Left ventricle myocardium superior (tissue), 1 donor: ENCODE results near the gene RTCB. TPM values are rescaled to one million over a fixed set of nuclear protein-coding genes. Genes with fewer than 3 reads are reported as not detected.
"Not testable (repeated sequence)": the region's sequence is repeated elsewhere in the genome, so short reads cannot be mapped to it uniquely, and the experiment has no call there.

Source experiments
- ATAC-seq: fragments of 200-7000 bp; cut with Tn5 transposase; one replicate; pipeline ENCODE4 v1.9.1; 2020; ENCODE audit warnings: mild to moderate bottlenecking, moderate library complexity
- DNase-seq: peaks from one replicate; pipeline ENCODE4 v3.0.0-alpha.2; 2020
- intact Hi-C: fragments of 100-400 bp; cut with micrococcal nuclease; formaldehyde crosslinking; loops from one replicate; pipeline ENCODE4 v1.11.0; 2022
- total RNA-seq: library from RNA; stranded (reverse); fragmentation: NEBNext Ultra II Directional; extraction: Animal tissue kit (Norgen Biotek cat#: 25700); gene quantifications from one replicate; pipeline ENCODE4 v1.2.1, GENCODE V29; 2021
- donor health status: DM: no; HTN: yes; CAD: no; lungs with severe emphysema.

The RTCB gene
- total RNA-seq, 1 donor from 2014 or later, result 43.0 TPM

DNA sequence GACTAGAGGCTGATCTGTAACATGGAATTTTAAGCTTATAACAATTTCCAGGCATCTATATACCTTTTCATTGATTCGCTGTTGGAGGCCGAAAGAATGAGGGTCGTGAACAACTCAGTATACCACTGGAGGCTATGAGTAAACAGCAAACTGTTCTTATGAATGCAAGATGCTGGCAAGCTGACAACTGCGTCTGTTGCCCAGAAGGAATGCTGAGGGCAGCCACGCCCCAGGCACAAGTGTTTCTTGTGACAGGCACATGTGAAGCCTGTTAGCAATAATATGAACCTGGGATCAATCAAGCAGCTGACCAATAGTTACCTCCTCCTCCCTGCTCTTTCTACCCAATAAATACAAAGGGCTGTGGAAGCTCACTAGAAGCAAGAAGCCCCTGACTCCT, 15.3 kb downstream of the RTCB start:
- intact Hi-C loops, result no loop called here
- DNase-seq, result no peak
- no peak for ATAC-seq

DNA sequence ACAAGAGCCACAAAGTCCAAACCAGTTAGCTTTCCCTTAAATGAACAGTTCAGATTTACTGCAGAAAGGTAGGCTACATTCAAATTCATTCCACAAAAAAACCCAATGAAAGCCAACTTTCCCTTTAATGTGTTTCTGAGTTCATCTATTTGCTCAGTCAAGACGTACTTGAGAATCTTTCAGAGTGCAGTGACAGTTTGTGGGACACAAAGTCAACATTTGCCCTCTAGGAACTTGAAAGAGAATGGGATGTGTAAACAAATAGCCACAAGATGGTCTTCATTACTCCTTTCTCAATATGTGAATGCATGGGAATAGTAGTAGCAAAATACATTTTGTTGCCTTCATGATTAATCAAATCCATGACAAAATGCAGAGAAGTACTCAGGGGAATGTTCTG, 15.8 kb downstream of the RTCB start:
- ATAC-seq (no peak), DNase-seq (no peak)
- intact Hi-C loops, result no loop called here

DNA sequence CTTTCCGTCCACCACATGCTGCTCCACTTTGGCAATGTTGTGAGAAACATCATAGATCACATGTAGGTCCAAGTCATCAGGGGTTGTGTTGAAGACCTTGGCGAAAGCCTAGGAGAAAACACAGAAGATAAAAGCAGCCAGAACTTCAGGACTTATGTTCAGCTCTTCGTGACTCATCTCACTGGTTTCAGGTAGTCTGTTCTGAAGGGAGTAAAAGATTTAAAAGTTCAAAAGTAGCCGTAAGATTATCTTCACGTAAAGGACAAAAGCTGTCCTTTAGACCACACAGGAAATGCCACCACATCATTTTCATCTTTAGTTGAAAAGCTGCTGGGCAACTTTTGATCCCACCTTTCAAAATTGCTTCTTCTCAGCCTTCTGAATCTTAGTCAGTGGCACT, 16.9 kb downstream of the RTCB start:
- intact Hi-C loops, result no loop called here
- no peak for DNase-seq
- no peak for ATAC-seq

DNA sequence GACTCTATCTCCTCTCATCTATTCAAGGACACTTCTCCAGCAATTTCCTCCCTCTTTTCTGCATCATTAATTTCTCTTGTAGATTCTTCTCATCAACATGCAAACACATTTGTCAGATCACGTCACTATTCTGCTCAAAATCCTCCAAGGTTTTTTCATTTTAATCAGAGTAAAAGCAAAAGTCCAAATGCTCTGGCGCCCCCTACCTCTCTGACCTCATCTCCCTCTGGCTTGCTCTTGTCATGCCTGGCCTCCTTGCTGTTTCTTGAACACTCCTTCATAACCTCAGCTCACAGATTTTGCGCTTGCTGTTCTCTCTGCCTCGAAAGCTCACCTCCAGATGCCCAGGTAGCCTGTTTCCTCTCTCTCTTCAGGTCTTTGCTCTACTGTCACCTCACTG, 22.4 kb downstream of the RTCB start:
- ATAC-seq (no peak), DNase-seq (no peak)
- intact Hi-C loops, result no loop called here

DNA sequence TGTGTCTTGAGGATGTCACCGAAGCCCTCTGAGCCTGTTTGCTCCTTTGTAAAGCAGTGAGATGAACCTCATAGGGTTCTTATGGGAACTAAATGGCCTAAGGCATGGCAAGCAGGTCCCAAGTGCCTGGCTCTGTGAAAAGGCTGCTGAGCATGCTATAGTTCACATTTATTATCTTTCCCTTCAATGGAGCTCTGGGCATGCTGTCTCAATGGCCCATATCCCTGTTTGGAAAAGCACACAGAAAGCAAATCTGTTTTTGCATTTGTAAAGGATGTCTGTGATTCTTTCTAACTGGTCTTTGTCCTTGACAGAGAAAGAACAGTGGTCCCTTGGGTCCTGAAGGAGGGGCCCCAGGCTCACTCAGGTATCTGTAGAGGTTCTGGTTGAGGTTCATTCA, 26.4 kb downstream of the RTCB start:
- DNase-seq, result no peak
- intact Hi-C loops, result no loop called here
- ATAC-seq, result no peak

DNA sequence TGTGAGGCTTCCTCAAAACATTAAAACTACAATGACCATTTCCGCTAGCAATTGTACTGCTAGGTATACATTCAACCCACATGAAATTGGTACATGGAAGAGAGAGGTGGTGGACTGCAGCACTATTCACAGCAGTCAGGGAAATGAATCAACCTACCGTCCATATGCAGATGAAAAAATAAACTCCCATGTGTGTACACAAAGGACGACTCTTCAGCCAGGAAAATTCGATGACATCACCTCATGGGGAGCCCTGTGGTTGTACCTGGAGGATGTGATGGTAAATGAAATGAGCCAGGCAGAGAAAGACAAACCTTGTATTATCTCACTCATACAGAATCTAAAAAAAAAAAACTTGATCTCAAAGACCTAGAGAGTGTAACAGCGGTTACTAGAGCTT, 31.1 kb downstream of the RTCB start:
- intact Hi-C loops, result no loop called here
- DNase-seq (no peak), ATAC-seq (no peak)

DNA sequence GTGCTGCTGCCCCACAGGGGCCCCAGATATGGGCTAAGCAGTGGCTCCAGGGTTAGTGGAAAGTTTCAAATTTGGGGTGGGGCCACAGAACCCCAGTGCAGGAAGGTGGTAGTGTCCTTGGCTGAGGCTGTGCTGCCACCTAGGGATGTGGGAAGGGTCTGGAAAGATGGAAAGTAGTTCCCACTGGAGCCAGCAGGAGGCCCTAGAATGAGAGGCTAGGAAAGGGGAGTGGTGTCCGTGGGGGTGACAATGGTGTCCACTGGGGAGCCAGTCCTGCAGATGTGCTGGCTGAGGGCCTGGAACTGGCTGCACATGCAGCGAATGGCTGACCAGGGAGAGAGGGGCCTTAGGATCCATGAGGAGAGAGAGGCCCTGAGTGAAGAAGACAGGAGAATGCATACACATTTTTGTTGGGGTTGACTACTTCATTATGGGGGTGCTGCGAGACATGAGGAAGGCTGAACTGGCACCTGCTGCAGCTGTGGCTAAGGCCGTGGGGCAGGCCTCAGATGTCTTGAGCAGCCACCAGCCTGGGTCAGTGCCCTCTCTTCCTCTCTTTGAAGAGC, 33.3 kb downstream of the RTCB start:
- ATAC-seq (peak; percentile 19), DNase-seq (no peak)
- intact Hi-C loops, result no loop called here

DNA sequence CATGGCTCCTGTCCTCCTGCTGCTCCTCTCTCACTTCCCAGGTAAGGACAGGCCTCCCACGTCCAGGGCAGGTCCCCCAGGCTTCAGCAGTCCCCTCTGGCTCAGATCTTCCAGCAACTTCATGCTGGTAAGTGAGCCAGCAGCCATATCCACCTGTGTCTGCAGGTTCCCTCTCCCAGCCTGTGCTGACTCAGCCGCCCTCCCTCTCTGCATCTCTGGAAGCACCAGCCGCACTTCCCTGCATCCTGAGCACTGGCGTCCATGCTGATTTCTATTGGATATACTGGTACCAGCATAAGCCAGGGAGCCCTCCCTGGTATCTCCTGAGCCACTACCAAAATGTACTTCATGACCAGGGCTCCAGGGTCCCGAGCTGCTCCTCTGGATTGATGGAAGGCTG, 35.4 kb downstream of the RTCB start:
- DNase-seq, result no peak
- intact Hi-C loops, result no loop called here
- no peak for ATAC-seq

DNA sequence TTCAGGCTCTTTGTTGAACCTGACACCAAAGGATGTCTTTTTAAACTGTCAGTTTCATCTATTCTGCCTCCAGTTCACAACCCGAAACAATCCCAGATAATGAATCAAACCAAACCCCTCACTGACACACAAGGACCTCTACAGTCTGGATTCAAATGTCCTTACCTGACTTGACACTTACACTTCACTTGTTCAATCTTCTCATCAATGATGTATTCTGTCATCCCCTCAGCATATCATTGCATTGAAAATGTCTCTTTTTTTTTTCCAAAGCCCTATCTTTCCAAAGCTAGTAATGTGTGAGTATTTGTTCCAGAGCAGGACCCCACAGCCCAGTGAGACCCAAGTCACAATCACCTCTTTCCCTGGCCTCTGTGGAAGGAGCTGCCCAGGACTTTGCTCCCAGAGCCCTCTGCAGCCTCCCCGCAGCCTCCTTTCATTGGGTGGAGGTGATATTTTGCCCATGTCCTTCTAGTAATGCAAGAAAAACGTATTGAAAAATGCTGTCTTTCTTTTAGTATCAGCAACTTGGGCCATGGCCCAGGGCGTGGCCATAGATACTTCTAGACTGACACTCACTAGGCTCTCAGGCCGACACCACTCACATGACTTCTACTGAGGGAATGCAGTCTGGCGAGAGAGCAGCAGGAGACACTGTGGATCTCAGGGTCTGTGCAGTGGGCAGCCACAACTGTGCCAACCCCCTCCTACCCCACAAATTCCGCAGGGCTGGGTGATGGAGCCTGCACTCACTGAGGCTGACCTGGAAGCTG, 36.2 kb downstream of the RTCB start:
- intact Hi-C loops, result no loop called here
- ATAC-seq (no peak), DNase-seq (no peak)

DNA sequence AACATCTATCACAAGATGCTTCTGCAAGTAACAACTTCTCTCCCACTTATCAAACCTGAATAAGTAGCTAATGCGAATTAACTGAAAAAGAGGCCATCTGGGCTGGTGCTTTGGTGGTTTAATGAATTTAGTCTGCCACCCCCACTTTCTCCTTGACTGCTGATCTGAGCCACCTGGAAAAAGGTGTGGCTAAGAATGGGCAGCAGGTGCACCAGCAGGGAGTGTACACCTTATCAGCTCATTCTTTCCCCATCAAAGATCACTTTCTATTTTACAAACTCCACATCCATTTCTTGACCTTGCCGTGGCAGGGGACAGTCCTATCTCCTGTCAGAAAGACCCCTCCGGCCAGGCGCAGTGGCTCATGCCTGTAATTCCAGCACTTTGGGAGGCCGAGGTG, 47.8 kb downstream of the RTCB start:
- intact Hi-C loops, result no loop called here
- ATAC-seq, result no peak
- no peak for DNase-seq

DNA sequence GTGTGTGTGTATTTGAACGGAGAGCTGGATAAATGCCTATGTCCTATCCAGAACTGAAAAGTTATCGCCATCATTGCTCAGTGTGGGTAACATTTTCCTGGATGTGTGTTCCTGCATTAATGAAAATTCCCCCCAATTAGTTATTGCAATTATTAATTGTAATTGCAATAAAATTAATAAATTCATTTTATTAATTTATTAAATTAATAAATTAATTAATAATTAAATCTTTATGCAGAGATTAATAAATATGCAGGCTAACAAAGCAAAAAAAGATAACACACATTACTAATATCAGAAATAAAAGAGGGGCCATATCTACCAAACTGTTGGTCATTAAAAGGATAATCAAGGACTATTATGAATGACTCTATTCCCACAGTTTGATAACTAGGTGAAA, 50.8 kb downstream of the RTCB start:
- no peak for DNase-seq
- ATAC-seq, result no peak
- intact Hi-C loops, result no loop called here

DNA sequence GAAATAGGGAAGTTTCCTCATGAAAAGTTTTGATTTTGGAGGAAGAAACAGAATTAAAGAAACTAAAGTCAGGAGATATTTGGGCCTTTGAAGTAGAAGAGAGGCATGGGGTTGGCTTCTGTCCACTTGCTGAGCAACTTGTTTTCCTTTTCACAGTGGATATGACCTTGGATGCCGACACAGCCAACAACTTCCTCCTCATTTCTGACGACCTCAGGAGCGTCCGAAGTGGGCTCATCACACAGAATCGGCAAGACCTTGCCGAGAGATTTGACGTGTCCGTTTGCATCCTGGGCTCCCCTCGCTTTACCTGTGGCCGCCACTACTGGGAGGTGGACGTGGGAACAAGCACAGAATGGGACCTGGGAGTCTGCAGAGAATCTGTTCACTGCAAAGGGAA, 52.0 kb downstream of the RTCB start:
- DNase-seq, intact Hi-C loops, ATAC-seq: not testable (repeated sequence)

DNA sequence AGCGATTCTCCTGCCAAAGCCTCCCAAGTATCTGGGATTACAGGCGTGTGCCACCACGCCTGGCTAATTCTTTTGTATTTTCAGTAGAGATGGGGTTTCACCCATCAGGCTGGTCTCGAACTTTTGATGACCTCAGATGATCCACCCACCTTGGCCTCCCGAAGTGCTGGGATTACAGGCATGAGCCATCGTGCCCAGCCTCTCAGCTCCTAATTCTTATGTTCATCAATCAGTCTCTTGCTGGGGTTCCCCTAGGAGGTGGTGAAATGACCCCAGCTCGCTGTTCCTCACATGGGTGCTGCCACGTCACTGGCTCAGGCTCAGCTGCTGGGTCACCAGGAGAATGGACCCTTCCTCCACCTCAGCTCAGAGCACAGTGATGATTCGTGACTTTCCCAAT, 54.5 kb downstream of the RTCB start, which contains the start of gene RFPL3:
Gene RFPL3 (plus strand): TSS at position 301 of the 400 bp plus-strand sequence. CDS start 205 bp downstream, outside the sequence.
- DNase-seq, intact Hi-C loops, ATAC-seq: not testable (repeated sequence)

DNA sequence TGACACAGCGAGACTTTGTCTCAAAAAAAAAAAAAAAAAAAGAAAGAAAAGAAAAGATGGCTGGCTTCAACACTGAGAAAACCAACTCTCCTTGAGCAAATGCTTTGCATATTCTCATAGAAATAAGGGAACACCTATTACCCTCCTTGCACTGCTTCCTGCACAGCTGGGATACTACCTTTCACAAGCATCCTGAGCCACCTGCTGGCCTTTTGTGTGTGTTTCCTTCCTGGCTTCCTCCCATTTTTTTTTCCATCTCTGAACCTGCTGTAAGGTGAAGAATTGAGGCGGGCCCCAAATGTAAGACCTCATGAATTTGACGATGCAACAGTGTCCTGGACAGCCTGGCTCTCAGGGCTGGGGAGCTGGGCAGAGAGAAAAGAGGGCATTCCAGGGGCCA, 56.3 kb downstream of the RTCB start:
- no peak for DNase-seq
- ATAC-seq, result no peak
- intact Hi-C loops, result no loop called here

DNA sequence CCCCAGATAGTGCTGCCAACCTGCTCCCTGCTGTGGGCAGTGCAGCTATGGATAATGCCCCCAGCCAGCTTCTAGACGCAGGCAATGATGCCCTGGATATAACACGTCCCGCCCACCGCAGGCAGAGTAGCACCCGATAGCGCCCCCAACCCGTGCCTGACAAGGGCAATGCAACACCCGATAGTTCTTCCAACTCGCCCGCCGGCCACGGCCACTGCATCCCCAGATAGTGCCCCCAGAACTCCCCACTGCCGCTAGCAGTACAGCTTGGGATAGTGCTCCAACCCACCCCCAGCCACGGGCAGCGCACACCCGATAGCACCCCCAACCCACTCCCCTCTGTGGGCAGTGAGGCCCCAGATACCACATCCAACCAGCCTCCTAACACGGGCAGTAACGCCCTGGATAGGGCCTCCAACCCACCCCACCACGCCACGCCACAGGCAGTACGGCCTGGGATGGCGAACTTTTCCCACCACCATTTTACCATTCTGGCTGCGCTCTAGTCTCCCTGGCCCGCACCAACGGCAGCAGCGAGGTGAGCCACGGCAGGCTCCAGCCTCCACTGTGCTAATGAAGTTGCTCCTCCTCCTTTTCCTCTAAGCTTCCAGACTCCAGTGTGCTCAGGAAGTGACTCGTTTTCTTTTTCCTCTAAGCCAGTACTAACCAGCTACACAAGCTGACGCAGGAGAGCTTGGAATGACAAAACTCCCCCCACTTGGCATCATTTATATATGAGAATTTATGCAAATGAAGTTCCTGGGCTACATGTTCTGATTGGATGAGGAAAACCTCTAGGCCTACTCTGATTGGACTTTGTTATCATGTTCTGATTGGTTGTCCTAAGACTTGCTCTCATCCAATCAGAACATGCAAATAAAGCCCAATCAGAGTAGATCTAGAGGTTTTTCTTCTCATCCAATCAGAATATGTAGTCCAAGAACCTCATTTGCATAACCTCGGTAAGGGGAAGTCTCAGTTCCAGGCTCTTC, 57.4 kb downstream of the RTCB start:
- intact Hi-C loops, result no loop called here
- no peak for ATAC-seq

DNA sequence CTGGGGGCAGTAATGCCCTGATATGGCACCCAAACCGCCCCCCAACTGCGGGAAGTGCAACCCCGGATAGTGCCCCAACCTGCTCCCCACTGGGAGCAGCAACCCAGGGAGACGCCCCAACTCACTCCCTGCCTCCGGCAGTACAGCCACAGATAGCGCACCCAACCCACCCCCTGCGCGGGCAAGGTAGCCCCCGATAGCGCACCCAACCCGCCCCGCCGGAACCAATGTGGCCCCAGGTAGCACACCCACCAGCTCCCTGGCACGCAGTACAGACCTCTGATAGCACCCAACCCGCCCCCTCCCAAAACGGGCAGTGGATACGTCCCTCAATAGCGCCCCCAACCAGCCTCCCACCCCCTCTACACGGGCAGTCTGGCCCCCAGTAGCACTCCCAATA, 58.2 kb downstream of the RTCB start:
- ATAC-seq, result no peak
- intact Hi-C loops, result no loop called here
- DNase-seq, result no peak

More for the DNA sequence above, 57.4 kb downstream of the RTCB start:
- no peak for DNase-seq

DNA sequence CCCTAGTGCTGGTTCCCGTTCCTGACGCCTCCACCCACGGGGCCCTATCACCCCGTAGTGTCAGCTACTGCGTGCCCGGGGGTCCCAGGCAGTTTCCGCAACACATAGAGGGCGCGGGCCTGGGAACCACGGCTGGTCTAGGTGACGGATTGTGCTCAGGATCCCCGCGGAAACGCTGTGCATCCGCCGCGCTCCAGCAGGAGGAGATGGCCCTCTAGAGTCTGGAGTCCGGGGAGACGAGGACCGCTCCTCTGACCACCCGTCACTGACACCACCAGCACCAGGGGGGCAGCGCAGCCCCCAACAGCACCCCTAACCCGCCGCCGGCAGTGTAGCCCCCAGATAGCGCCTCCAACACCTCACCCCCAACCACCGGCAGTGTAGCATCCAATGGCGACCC, 58.8 kb downstream of the RTCB start:
- ATAC-seq, result no peak
- intact Hi-C loops, result no loop called here

DNA sequence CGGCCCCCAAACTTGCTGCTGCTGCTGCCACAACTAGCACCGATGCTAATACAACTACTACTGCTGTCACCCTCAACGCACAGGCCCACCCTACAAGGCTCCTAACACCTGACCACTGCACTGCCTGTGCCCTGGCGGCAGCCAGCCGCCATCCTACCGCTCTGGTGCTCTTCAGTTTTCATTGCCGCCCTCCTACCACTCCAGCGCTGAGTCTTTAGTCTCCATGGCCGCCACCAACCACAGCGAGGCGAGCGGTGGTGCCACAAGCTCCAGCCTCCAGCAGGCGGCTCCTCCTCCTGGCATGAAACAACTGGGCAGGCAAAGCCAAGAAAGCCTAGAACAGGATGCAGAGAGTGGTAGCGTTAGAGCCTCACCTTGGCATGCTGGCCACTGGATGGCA, 59.4 kb downstream of the RTCB start:
- ATAC-seq, result no peak
- DNase-seq, result no peak
- intact Hi-C loops, result no loop called here

More for the DNA sequence above, 58.8 kb downstream of the RTCB start:
- no peak for DNase-seq

DNA sequence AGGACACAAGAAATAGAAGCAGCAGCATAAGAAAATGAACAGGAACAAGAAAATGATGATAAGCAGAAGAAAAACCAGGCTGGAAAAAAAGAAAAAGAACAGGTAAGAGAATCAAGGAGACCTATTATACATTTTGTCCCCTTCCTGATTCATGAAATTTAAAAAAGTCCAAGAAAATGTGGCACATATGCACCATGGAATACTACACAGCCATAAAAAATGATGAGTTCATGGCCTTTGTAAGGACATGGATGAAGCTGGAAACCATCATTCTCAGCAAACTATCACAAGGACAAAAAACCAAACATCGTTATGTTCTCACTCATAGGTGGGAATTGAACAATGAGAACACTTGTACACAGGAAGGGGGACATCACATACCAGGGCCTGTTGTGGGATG, 60.2 kb downstream of the RTCB start:
- intact Hi-C loops, ATAC-seq, DNase-seq: not testable (repeated sequence)

DNA sequence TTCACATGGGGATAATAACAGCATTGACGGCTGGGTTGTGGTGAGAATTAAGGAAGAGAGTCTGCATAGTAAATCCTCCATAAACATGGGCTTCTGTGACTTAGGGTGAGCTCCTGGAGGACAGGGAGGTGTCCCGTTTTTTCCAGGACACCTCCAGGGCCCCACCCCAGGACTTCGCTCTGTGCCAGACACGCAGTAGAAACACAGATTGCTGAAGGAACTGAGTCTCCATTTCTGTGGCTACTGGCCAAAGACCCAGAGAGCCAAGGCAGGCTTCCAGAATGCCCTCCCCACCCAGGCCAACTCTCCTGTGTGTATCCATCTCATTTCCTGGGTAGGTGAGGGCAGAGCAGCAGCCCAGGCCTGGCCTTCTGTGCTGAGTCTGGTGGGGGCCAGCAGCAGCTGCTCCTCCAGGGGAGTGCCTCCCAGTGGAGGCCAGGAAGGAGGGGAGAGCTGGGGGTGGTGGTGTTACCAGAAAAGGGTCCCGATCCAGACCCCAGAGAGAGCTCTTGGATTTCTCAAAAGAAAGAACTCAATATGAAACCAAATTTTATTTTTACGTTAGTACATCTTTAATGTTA, 63.9 kb downstream of the RTCB start:
- no peak for DNase-seq
- intact Hi-C loops, result no loop called here
- ATAC-seq, result no peak
